Measurements from ENCODE around the gene DACT2. TPM values are rescaled to one million over a fixed set of nuclear protein-coding genes. Genes with fewer than 3 reads are reported as not detected.

Gene DACT2
- total RNA-seq, 1 donor from 2014 or later = 0.84 TPM

- DNase-seq (ENCODE audit: low read depth) = no peak
- H3K27me3 ChIP-seq (ENCODE audit: control insufficient read depth, insufficient read depth, low read length) = peaks cover 21% of the 10 kb centered on the region
- H3K4me3 ChIP-seq (ENCODE audit: low read depth, low read length) = no peak overlapping the region
- no peaks in the 10 kb centered on the region for H3K36me3 ChIP-seq (ENCODE audit: control insufficient read depth, insufficient read depth, low read length)
- TF ChIP-seq CTCF (IDR thresholded peaks at IDR 0.05; ENCODE audit: insufficient read depth, low read length, poor library complexity, severe bottlenecking) = no peak
Measured at GRCh38 chr6:168265394-168265793, 54.2 kb downstream of the DACT2 start.

- Histone ChIP-seq H3K27me3 (ENCODE audit: control insufficient read depth, insufficient read depth, low read length) (peaks cover 21% of the 10 kb centered on the region), H3K4me3 (ENCODE audit: low read depth, low read length) (no peak overlapping the region), H3K36me3 (ENCODE audit: control insufficient read depth, insufficient read depth, low read length) (no peaks in the 10 kb centered on the region)
- TF ChIP-seq CTCF (IDR thresholded peaks at IDR 0.05; ENCODE audit: insufficient read depth, low read length, poor library complexity, severe bottlenecking) = no peak
- DNase-seq (ENCODE audit: low read depth) = no peak
Measured at GRCh38 chr6:168264593-168265335, 54.8 kb downstream of the DACT2 start.

- DNase-seq (ENCODE audit: low read depth) = no peak
- H3K36me3 ChIP-seq (ENCODE audit: control insufficient read depth, insufficient read depth, low read length) = no peaks in the 10 kb centered on the region
- no peak overlapping the region for H3K4me3 ChIP-seq (ENCODE audit: low read depth, low read length)
- no peak for TF ChIP-seq CTCF (IDR thresholded peaks at IDR 0.05; ENCODE audit: insufficient read depth, low read length, poor library complexity, severe bottlenecking)
- H3K27me3 ChIP-seq (ENCODE audit: control insufficient read depth, insufficient read depth, low read length) = peaks cover 18% of the 10 kb centered on the region
Measured at GRCh38 chr6:168263351-168263905, 56.1 kb downstream of the DACT2 start.

GRCh38 chr6:168261234-168261633 is 58.3 kb downstream of the DACT2 start:
- no peak for TF ChIP-seq CTCF (IDR thresholded peaks at IDR 0.05; ENCODE audit: insufficient read depth, low read length, poor library complexity, severe bottlenecking)
- no peak for DNase-seq (ENCODE audit: low read depth)
- no peaks in the 10 kb centered on the region for H3K36me3 ChIP-seq (ENCODE audit: control insufficient read depth, insufficient read depth, low read length)
- peaks cover 17% of the 10 kb centered on the region for H3K27me3 ChIP-seq (ENCODE audit: control insufficient read depth, insufficient read depth, low read length)
- no peak overlapping the region for H3K4me3 ChIP-seq (ENCODE audit: low read depth, low read length)

- Histone ChIP-seq H3K36me3 (ENCODE audit: control insufficient read depth, insufficient read depth, low read length) (no peaks in the 10 kb centered on the region), H3K27me3 (ENCODE audit: control insufficient read depth, insufficient read depth, low read length) (peaks cover 13% of the 10 kb centered on the region), H3K4me3 (ENCODE audit: low read depth, low read length) (no peak overlapping the region)
- no peak for DNase-seq (ENCODE audit: low read depth)
- no peak for TF ChIP-seq CTCF (IDR thresholded peaks at IDR 0.05; ENCODE audit: insufficient read depth, low read length, poor library complexity, severe bottlenecking)
Measured at GRCh38 chr6:168260420-168260987, 59.1 kb downstream of the DACT2 start.
